ENCODE measurements around the gene GABPB2. TPM values are rescaled to one million over a fixed set of nuclear protein-coding genes. Genes with fewer than 3 reads are reported as not detected.

The GABPB2 gene
- total and polyA plus RNA-seq, 2 of the 13 experiments (the other 11 are each of a cell fraction or from before 2014, with no cell fraction given) = 0.09 TPM; not detected in 1

DNA sequence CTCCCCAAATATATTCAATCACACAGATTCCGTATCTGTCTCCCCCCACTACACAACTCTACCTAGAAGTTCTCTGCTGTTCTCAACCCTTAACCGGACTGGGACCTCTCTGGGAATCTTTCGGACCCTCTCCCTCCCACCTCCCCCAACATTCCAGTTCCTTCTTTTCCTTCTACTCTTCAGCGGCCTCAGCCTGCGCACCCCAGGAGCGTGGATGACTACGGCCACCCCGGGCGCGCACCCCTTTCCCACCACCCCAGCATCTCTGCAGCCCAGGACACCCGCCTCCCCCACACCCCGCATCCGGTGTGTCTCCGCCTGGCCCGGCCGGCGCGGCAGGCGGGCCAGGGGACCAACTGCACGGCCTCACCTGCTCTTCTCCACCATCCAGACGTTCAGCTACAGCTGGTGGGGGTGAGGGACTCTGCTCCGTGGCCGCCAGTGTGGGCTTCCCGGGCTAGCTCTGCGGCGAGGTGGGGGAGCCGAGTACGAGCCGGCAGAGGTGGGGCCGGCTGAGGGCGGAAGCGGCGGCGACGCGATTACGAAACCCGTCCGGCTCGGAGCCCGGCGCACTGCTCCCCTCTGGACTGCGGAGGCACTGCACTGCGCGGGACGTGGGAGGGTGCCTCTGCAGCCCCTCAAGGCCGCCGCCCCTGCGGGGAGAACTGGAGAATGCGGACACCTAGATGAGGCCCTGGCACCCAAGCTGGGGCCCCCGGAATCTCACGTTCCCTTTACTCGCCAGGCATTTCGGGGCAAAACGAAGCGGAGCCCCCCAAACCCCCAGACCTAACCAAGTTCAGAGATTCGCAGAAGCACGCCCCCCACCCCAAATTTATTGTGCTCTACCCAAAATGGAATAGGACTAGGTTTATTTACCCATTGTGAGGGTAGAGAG is 11.2 kb upstream of the GABPB2 start, which contains the start of gene CDC42SE1 (continued):
- TF ChIP-seq, protein P1, sequence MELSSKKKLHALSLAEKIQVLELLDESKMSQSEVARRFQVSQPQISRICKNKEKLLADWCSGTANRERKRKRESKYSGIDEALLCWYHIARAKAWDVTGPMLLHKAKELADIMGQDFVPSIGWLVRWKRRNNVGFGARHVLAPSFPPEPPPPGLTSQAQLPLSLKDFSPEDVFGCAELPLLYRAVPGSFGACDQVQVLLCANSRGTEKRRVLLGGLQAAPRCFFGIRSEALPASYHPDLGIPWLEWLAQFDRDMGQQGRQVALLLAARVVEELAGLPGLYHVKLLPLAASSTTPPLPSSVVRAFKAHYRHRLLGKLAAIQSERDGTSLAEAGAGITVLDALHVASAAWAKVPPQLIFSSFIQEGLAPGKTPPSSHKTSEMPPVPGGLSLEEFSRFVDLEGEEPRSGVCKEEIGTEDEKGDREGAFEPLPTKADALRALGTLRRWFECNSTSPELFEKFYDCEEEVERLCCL (CRISPR knock-in tag; IDR thresholded peaks at IDR 0.05; ENCODE audit: borderline replicate concordance) = no peak; the same call in 1 of the 2 replicates
- TF ChIP-seq, protein P2, sequence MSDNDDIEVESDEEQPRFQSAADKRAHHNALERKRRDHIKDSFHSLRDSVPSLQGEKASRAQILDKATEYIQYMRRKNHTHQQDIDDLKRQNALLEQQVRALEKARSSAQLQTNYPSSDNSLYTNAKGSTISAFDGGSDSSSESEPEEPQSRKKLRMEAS (IDR thresholded peaks at IDR 0.05) = no peak; the same call in 1 of the 2 replicates
- TF ChIP-seq, protein P3, sequence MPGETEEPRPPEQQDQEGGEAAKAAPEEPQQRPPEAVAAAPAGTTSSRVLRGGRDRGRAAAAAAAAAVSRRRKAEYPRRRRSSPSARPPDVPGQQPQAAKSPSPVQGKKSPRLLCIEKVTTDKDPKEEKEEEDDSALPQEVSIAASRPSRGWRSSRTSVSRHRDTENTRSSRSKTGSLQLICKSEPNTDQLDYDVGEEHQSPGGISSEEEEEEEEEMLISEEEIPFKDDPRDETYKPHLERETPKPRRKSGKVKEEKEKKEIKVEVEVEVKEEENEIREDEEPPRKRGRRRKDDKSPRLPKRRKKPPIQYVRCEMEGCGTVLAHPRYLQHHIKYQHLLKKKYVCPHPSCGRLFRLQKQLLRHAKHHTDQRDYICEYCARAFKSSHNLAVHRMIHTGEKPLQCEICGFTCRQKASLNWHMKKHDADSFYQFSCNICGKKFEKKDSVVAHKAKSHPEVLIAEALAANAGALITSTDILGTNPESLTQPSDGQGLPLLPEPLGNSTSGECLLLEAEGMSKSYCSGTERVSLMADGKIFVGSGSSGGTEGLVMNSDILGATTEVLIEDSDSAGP (CRISPR knock-in tag; IDR thresholded peaks at IDR 0.05; ENCODE audit: borderline replicate concordance) = peak; percentile 72; the same call in 1 of the 2 replicates
- TF ChIP-seq RBFOX2 (IDR thresholded peaks at IDR 0.05; ENCODE audit: low read depth, low read length) = peak; percentile 90
- TF ChIP-seq SMAD9 (CRISPR knock-in tag; IDR thresholded peaks at IDR 0.05) = no peak
- TF ChIP-seq MXI1 (IDR thresholded peaks at IDR 0.05; ENCODE audit: borderline replicate concordance, low read depth, low read length) = peak; percentile 55; the same call in 1 of the 3 replicates
- TF ChIP-seq, protein P4, sequence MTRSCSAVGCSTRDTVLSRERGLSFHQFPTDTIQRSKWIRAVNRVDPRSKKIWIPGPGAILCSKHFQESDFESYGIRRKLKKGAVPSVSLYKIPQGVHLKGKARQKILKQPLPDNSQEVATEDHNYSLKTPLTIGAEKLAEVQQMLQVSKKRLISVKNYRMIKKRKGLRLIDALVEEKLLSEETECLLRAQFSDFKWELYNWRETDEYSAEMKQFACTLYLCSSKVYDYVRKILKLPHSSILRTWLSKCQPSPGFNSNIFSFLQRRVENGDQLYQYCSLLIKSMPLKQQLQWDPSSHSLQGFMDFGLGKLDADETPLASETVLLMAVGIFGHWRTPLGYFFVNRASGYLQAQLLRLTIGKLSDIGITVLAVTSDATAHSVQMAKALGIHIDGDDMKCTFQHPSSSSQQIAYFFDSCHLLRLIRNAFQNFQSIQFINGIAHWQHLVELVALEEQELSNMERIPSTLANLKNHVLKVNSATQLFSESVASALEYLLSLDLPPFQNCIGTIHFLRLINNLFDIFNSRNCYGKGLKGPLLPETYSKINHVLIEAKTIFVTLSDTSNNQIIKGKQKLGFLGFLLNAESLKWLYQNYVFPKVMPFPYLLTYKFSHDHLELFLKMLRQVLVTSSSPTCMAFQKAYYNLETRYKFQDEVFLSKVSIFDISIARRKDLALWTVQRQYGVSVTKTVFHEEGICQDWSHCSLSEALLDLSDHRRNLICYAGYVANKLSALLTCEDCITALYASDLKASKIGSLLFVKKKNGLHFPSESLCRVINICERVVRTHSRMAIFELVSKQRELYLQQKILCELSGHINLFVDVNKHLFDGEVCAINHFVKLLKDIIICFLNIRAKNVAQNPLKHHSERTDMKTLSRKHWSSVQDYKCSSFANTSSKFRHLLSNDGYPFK (CRISPR knock-in tag; IDR thresholded peaks at IDR 0.05; ENCODE audit: borderline replicate concordance) = peak; percentile 74
- TF ChIP-seq, protein P5, sequence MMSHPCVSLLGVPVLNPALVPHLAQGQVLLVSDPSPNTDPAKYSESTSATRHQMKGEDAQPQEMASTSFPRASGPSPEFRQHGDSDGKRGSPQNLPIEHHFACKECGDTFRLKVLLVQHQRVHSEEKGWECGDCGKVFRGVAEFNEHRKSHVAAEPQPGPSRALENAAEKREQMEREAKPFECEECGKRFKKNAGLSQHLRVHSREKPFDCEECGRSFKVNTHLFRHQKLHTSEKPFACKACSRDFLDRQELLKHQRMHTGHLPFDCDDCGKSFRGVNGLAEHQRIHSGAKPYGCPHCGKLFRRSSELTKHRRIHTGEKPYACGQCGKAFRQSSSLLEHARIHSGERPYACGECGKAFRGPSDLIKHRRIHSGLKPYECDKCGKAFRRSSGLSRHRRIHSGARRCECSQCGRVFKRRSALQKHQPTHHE (CRISPR knock-in tag; IDR thresholded peaks at IDR 0.05; ENCODE audit: borderline replicate concordance) = peak; percentile 73; the same call in 1 of the 2 replicates
- no peak for TF ChIP-seq CBX2 (IDR thresholded peaks at IDR 0.05; ENCODE audit: low read depth, low read length)
- no peak for TF ChIP-seq CBX2 (CRISPR knock-in tag; IDR thresholded peaks at IDR 0.05; ENCODE audit: low read depth)
- TF ChIP-seq, protein P6, sequence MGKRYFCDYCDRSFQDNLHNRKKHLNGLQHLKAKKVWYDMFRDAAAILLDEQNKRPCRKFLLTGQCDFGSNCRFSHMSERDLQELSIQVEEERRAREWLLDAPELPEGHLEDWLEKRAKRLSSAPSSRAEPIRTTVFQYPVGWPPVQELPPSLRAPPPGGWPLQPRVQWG (CRISPR knock-in tag; IDR thresholded peaks at IDR 0.05; ENCODE audit: borderline replicate concordance, low read depth) = no peak
- no peak for TF ChIP-seq ZNF567 (CRISPR knock-in tag; IDR thresholded peaks at IDR 0.05; ENCODE audit: borderline replicate concordance)
- no peak for TF ChIP-seq NPAS2 (CRISPR knock-in tag; IDR thresholded peaks at IDR 0.05; ENCODE audit: borderline replicate concordance)
- no peak for TF ChIP-seq ZKSCAN8 (CRISPR knock-in tag; IDR thresholded peaks at IDR 0.05; ENCODE audit: borderline replicate concordance)
- TF ChIP-seq, protein P7, sequence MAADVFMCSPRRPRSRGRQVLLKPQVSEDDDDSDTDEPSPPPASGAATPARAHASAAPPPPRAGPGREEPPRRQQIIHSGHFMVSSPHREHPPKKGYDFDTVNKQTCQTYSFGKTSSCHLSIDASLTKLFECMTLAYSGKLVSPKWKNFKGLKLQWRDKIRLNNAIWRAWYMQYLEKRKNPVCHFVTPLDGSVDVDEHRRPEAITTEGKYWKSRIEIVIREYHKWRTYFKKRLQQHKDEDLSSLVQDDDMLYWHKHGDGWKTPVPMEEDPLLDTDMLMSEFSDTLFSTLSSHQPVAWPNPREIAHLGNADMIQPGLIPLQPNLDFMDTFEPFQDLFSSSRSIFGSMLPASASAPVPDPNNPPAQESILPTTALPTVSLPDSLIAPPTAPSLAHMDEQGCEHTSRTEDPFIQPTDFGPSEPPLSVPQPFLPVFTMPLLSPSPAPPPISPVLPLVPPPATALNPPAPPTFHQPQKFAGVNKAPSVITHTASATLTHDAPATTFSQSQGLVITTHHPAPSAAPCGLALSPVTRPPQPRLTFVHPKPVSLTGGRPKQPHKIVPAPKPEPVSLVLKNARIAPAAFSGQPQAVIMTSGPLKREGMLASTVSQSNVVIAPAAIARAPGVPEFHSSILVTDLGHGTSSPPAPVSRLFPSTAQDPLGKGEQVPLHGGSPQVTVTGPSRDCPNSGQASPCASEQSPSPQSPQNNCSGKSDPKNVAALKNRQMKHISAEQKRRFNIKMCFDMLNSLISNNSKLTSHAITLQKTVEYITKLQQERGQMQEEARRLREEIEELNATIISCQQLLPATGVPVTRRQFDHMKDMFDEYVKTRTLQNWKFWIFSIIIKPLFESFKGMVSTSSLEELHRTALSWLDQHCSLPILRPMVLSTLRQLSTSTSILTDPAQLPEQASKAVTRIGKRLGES (CRISPR knock-in tag; IDR thresholded peaks at IDR 0.05; ENCODE audit: borderline replicate concordance) = no peak
